22Rv1 (cell line): ENCODE results near the gene SPOCK1.

Source experiments
- H3K27ac ChIP-seq: fragments of 450-650 bp; 2 replicates; pipeline ENCODE4 v1.5.1; 2017
- ZFX ChIP-seq: fragments of 450-650 bp; IDR thresholded peaks from 2 replicates; pipeline ENCODE4 v1.6.1; 2017; ENCODE audit warnings: antibody characterized with exemption, borderline replicate concordance
- TF ChIP-seq, protein P1 (sequence below): fragments of 450-650 bp; IDR thresholded peaks from 2 replicates; pipeline ENCODE4 v1.5.1; 2017; ENCODE audit warnings: mild to moderate bottlenecking

SPOCK1 gene

DNA sequence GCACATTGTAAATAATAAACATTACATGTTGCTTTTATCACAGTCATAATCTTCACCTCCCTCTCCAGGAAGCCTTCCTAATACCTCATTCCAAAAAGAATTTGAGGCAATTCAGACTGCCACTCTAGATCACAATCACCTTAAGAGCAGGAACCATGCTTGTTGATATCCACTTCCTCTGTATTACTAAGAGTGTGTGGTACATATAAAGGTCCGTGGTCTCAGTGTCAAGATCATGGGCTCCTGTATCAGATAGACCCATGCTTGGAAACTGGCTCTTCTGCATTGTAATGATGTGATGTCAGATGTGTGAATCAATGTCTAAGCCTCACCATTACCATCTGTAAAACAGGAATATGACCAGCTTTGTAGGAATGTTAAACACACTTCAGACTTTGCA lies 114.1 kb downstream of the SPOCK1 start:
- no peak overlapping the region for H3K27ac ChIP-seq
- TF ChIP-seq, protein P1, sequence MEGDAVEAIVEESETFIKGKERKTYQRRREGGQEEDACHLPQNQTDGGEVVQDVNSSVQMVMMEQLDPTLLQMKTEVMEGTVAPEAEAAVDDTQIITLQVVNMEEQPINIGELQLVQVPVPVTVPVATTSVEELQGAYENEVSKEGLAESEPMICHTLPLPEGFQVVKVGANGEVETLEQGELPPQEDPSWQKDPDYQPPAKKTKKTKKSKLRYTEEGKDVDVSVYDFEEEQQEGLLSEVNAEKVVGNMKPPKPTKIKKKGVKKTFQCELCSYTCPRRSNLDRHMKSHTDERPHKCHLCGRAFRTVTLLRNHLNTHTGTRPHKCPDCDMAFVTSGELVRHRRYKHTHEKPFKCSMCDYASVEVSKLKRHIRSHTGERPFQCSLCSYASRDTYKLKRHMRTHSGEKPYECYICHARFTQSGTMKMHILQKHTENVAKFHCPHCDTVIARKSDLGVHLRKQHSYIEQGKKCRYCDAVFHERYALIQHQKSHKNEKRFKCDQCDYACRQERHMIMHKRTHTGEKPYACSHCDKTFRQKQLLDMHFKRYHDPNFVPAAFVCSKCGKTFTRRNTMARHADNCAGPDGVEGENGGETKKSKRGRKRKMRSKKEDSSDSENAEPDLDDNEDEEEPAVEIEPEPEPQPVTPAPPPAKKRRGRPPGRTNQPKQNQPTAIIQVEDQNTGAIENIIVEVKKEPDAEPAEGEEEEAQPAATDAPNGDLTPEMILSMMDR: no peak
- TF ChIP-seq ZFX: no peak

DNA sequence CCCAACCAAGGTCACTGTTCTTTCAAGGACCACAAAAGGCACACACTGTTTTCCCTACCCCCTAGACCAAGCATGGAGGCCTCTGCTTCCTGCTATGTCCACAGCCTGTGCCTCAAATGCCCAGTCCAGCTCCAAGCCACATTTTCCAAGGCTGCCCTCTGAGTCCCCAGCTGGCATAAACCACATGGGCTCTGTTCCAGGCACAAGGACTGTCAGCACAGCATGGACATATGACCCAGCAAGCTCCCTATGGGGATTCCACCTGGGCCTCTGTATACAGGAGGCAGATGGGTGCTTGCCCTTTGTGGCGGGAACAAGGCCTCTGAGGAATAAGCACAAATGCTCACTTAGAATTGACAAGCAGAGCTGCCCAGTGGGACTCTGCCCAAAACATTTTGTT lies 115.2 kb downstream of the SPOCK1 start:
- no peak overlapping the region for H3K27ac ChIP-seq
- TF ChIP-seq, protein P1: no peak
- no peak for TF ChIP-seq ZFX

DNA sequence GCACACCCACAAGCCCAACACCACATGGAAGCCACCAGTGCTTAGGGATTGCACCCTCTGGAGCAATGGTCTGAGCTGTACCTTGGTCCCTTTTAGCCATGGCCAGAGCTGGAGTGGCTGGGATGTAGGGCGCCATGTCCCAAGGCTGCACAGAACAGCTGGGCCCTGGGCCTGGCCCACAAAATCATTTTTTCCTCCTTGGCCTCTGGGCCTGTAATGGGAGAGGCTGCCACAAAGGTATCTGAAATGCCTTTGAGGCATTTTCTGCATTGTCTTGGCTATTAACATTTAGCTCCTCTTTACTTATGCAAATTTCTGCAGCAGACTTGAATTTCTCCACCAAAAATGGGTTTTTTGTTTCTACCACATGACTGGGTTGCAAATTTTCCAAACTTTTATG lies 117.6 kb downstream of the SPOCK1 start:
- H3K27ac ChIP-seq: no peak overlapping the region
- TF ChIP-seq, protein P1: no peak
- TF ChIP-seq ZFX: no peak

DNA sequence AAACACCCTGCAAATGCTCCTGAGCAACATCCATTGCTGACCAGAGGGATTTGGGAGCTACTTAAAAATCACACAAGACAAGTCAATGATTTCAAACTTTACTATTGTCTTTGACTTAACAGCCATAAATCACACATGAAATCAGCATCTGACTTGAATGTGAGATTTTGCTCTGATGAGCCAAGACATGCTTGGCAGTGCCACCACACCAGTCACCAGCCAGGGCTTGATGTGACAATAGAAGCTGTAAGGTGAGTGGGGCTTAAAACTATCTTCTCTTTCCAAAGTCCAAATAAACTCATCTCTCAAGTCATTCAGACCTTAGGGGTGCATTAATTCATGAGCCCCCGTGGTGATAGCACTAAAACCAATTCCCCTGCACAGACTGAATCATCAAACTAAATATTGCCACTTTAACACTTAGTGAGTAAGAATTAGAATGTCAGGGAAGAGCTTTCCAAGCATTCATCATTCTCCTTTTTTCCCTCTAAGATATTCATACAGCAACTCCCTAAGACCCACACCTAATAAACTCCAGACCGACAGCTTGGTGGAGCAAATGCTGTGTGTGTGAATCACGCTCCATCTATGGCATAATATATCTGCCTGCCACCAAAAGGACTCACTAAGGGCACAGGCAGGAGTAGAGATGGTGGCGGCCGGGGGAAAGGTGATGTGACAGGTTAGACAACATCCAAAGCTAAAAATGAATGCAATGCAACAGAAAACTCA lies 119.4 kb downstream of the SPOCK1 start:
- H3K27ac ChIP-seq: no peak overlapping the region
- TF ChIP-seq, protein P1: no peak
- no peak for TF ChIP-seq ZFX

DNA sequence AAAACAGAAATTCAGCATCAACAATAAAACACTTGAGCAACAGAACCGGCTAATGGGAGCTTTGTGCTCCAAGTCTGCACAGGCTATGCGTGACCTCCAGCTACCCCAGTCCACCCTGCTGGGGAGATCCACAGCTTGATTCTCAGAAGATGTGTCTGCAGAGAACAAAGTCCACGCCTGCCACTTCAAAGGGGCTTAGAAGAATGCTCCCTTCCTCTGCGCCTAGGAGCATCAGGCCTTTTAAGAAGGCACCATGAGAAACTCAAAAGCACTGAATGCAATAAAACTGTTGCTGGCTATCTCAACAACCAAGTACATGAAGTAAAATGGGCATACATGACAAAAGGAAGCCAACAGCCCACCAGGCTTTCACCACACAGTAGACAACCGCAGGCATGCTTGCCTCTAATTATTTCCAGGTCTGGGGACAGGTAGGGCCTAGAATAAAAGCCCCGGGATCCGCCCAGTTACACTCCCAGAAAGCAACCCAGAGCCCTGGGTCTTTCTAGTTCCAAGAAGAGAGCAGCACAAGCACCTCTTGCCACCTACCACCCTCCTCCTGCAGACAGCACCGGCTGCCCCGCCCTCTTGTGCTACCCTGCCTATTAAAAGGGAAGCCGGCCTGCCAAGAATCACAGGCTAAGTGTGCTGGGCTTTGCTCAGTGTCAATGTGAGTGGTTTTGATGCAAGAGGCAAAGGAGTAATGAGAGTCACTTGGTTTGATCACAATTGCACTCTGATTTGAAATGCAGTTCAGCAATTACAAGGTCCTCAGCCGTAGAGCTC lies 123.2 kb downstream of the SPOCK1 start:
- TF ChIP-seq, protein P1: no peak
- TF ChIP-seq ZFX: no peak

DNA sequence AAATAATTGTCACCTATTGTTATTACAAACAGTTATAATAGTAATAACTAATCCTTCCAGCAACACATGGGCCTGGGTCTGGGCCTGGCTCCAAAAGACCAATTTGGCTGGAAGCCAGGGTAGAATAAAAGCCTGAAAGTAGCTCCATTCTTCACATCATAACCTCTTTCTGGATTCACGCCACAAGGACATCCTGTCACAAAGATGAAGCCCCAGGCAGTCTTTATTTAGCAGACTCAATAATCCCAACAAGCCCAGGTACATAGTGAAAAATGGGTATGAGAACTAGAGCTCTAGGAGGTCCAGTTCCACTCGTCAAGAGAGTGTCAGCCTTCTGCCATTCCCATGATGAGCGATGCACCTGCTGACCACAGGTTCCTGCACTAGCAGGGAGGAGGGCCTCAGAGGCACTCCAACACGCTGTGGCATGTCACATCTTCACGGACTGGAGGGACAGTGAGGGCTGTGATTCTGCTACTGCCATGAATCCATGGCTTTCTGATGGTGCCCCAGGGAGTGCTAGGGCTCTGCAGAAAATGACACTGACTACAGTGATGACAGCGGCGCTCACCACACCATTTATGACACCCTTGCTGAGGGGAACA lies 124.9 kb downstream of the SPOCK1 start:
- H3K27ac ChIP-seq: no peak overlapping the region
- TF ChIP-seq ZFX: no peak
- TF ChIP-seq, protein P1: no peak

More for the DNA sequence above, 123.2 kb downstream of the SPOCK1 start:
- H3K27ac ChIP-seq: no peak overlapping the region

DNA sequence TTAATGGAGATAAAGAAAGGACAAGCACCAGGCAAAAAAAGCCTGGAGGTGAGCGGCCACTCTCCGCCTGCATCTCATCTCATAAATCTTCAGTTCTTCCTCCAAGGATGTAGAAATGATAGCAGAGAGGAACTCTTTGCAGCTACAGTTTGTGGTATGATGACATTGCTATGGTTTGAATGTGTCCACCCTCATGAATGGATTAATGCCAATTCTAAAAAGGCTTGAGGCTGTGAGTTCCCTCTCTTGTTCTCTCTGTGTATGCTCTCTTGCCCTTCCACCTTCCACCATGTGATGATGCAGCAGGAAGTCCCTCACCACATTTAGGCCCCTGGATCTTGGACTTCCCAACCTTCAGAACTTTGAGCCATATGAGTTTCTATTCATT lies 126.4 kb downstream of the SPOCK1 start:
- no peak overlapping the region for H3K27ac ChIP-seq
- TF ChIP-seq, protein P1: no peak
- TF ChIP-seq ZFX: no peak
